Activated naive CD4-positive, alpha-beta T cell treated with Interleukin-2 at 50 U/mL for 16 hours (primary cell): ENCODE results near the gene TENM4.

ENCODE experiments used
- DNase-seq: peaks from one replicate; pipeline ENCODE4 v3.0.0-alpha.2; 2020

The TENM4 gene

DNA sequence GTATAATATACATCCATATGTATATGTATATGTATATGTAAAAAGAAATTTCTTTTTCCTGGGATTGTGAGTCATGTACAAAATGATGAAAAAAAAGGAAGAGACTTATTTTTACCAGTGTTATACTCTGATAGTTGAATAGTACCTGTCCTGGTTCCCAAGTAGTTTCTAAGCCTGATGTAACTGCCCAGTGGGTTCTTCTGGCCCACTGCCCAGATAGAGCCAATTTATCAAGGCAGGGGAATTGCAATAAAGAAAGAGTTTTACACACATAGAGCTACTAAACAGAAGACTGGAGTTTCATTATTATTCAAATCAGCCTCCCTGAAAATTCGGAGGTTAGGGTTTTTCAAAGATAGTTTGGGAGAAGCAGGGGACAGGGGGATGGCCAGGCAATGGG, 837.0 kb downstream of the TENM4 start:
- no peak for DNase-seq
